Mucosa of descending colon (tissue), 3 donors: Measurements from ENCODE around the gene DSG3. TPM values are rescaled to one million over a fixed set of nuclear protein-coding genes. Genes with fewer than 3 reads are reported as not detected.

Experiments used
- ATAC-seq: fragments of 200-7000 bp; cut with Tn5 transposase; one replicate; pipeline ENCODE4 v1.9.1; 2020; ENCODE audit warnings: mild to moderate bottlenecking, moderate library complexity
- DNase-seq, 3 donors: peaks; one replicate each; pipeline ENCODE4 v3.0.0-alpha.2; 2020
- H3K36me3 ChIP-seq: fragments of 200-600 bp; one replicate; pipeline ENCODE4 v1.8.0; 2021; ENCODE audit warnings: low read depth, mild to moderate bottlenecking
- H3K4me1 ChIP-seq: fragments of 200-600 bp; one replicate; pipeline ENCODE4 v1.8.0; 2021; ENCODE audit warnings: low read depth, mild to moderate bottlenecking
- H3K4me3 ChIP-seq: fragments of 200-600 bp; one replicate; pipeline ENCODE4 v1.8.0; 2021; ENCODE audit warnings: mild to moderate bottlenecking
- H3K9me3 ChIP-seq: fragments of 200-600 bp; one replicate; pipeline ENCODE4 v1.8.0; 2021; ENCODE audit warnings: mild to moderate bottlenecking
- intact Hi-C, 2 donors: fragments of 100-400 bp; cut with DNase I in 1 of 2; cut with micrococcal nuclease in 1 of 2; formaldehyde crosslinking; loops; one replicate each; pipeline versions ENCODE4 v1.11.0 to v1.11.1; 2022; cut with DNase I, micrococcal nuclease
- total RNA-seq, 3 donors: library from RNA; stranded (reverse); fragmentation: NEBNext Ultra II Directional in 2 of 3; extraction: Animal tissue kit (Norgen Biotek cat#: 25700) in 2 of 3; gene quantifications; one replicate each; pipeline versions ENCODE4 v1.2.1 to v1.2.4, GENCODE V29; 2021 to 2023
- TF ChIP-seq, protein P1 (sequence below): fragments of 200-600 bp; IDR thresholded peaks from one replicate; pipeline ENCODE4 v1.8.0; 2022; ENCODE audit warnings: antibody characterized with exemption, mild to moderate bottlenecking
- donor health status: DM: no; HTN: no; CAD: no; lungs with moderate emphysema.
- donor health status: DM: no; HTN: no; CAD: no.
- donor health status: DM: no; HTN: yes; CAD: no.

DSG3 gene
- total RNA-seq, 3 donors from 2014 or later: 0.06 to 1.0 (median 0.14) TPM

DNA sequence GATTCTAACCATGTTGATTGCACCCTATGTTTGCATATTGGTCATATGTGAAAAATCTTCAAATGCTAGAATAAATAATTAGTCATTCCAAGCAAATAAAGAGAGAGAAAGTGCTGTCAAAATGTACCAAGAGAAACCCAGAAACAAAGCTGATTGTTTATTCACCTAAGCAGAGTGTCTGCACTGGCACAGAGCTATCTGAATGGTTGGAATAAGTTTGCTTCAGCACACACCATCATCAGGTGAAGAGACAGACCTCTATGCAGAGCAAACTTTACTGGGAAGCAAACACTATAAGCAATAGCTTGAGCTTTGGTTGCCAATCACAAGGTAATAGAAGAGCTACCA lies 45.5 kb upstream of the DSG3 start:
- no peak for ATAC-seq
- H3K4me1 ChIP-seq: peaks cover 5% of the 10 kb centered on the region
- intact Hi-C loops: no loop called here
- no peaks in the 10 kb centered on the region for H3K36me3 ChIP-seq
- no peaks in the 10 kb centered on the region for H3K9me3 ChIP-seq
- no peak overlapping the region for H3K4me3 ChIP-seq
- TF ChIP-seq, protein P1, sequence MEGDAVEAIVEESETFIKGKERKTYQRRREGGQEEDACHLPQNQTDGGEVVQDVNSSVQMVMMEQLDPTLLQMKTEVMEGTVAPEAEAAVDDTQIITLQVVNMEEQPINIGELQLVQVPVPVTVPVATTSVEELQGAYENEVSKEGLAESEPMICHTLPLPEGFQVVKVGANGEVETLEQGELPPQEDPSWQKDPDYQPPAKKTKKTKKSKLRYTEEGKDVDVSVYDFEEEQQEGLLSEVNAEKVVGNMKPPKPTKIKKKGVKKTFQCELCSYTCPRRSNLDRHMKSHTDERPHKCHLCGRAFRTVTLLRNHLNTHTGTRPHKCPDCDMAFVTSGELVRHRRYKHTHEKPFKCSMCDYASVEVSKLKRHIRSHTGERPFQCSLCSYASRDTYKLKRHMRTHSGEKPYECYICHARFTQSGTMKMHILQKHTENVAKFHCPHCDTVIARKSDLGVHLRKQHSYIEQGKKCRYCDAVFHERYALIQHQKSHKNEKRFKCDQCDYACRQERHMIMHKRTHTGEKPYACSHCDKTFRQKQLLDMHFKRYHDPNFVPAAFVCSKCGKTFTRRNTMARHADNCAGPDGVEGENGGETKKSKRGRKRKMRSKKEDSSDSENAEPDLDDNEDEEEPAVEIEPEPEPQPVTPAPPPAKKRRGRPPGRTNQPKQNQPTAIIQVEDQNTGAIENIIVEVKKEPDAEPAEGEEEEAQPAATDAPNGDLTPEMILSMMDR: no peak
- DNase-seq: no peak

DNA sequence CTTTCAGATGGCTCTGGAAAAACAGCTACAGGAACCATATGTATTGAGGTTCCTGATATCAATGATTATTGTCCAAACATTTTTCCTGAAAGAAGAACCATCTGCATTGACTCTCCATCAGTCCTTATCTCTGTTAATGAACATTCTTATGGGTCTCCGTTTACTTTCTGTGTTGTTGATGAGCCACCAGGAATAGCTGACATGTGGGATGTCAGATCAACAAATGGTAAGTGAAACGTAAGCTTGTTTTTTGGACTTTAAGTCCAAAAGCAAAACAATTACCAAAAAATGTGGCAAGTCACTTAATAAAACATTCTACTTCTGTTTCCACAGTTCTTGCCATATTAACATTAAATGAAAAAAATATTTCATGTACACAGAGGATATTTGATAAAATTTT lies 44.1 kb upstream of the DSG3 start:
- Histone ChIP-seq H3K9me3 (no peaks in the 10 kb centered on the region), H3K4me1 (peaks cover 2% of the 10 kb centered on the region), H3K4me3 (no peak overlapping the region), H3K36me3 (no peaks in the 10 kb centered on the region)
- intact Hi-C loops: no loop called here
- ATAC-seq (no peak), DNase-seq (no peak)
- TF ChIP-seq, protein P1: no peak

DNA sequence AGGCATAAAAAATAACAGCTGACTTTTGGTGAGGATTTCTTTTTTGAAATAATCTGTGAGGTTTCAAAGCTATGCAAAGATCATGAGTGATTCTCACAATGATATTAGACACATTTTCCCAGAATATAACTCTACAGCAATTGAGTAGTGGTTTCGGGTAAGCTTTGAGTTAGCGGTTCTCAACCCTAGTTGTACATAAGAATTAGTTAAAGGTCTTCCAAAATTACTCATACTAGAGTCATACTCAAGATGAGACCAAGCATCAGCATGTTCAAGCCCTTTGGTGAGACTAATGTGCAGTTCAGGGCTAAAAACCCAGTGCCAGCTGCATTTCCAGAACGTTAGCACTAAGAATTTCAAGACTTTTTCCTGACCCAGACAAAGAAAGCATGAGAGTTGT lies 39.9 kb upstream of the DSG3 start:
- DNase-seq: no peak
- Histone ChIP-seq H3K4me3 (no peak overlapping the region), H3K4me1 (no peaks in the 10 kb centered on the region), H3K36me3 (no peaks in the 10 kb centered on the region), H3K9me3 (no peaks in the 10 kb centered on the region)
- TF ChIP-seq, protein P1: no peak
- ATAC-seq: no peak
- intact Hi-C loops: no loop called here

DNA sequence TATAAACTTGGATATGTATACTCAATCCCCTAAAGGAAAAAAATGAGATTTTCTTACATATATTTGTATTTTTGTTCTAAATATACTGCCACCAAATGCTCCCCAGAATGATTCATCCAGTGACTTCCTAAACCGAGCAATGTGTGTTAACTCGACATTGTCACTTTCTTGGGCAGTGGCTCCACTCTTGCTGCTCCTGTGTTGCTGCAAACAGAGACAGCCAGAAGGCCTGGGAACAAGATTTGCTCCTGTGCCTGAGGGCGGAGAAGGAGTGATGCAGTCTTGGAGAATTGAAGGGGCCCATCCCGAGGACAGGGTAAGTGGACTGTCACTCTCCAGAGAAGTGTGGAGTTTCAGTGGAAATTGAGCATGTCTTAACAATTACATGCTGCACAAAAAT lies 38.3 kb upstream of the DSG3 start:
- H3K9me3 ChIP-seq: no peaks in the 10 kb centered on the region
- no peak overlapping the region for H3K4me3 ChIP-seq
- no peaks in the 10 kb centered on the region for H3K4me1 ChIP-seq
- no peaks in the 10 kb centered on the region for H3K36me3 ChIP-seq
- DNase-seq: no peak
- ATAC-seq: no peak
- TF ChIP-seq, protein P1: no peak
- intact Hi-C loops: no loop called here

DNA sequence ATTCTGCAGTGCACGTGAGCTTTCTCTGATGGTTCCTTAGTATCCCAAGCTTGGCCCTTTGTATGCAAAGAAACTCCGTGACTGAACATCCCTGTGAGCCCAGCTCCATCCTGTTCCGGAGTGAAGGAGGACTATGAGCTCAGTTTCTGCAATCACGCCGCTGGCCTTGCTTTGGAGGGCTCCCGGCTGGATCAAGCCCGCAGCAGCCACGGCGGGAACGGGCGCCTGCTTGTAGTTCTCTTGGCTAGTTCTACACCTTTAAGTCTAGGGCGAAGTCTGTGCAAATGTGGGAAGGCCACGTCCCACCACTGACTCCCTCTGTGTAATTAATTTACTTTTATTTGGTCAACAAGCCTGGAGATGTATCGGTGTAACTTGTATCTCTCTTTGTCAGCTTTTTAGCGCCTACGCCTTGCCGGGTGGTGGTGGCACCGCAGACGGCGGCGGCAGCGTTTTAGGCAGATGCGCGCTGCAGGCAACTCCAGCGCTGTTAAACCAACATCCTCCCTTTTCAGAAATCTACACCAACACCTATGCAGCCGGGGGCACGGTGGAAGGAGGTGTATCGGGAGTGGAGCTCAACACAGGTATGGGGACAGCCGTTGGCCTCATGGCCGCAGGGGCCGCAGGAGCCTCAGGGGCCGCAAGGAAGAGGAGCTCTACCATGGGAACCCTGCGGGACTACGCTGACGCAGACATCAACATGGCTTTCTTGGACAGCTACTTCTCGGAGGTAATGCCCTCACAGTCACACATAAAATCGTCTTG lies 36.6 kb upstream of the DSG3 start:
- Histone ChIP-seq H3K9me3 (no peaks in the 10 kb centered on the region), H3K4me1 (no peaks in the 10 kb centered on the region), H3K4me3 (no peak overlapping the region), H3K36me3 (no peaks in the 10 kb centered on the region)
- TF ChIP-seq, protein P1: no peak
- DNase-seq (no peak), ATAC-seq (no peak)
- intact Hi-C loops: no loop called here

DNA sequence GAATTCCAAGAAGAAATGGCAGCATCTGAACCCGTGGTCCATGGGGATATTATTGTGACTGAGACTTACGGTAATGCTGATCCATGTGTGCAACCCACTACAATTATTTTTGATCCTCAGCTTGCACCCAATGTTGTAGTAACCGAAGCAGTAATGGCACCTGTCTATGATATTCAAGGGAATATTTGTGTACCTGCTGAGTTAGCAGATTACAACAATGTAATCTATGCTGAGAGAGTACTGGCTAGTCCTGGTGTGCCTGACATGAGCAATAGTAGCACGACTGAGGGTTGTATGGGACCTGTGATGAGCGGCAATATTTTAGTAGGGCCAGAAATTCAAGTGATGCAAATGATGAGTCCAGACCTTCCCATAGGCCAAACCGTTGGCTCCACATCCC lies 34.4 kb upstream of the DSG3 start:
- intact Hi-C loops: no loop called here
- H3K9me3 ChIP-seq: no peaks in the 10 kb centered on the region
- ATAC-seq (no peak), DNase-seq (no peak)
- H3K36me3 ChIP-seq: no peaks in the 10 kb centered on the region
- no peaks in the 10 kb centered on the region for H3K4me1 ChIP-seq
- H3K4me3 ChIP-seq: no peak overlapping the region
- TF ChIP-seq, protein P1: no peak
